NCI-H187 treated with DMSO at 0.1 percent for 48 hours (cell line): ENCODE measurements around the gene AATK.

ENCODE experiments used
- DNase-seq: peaks from one replicate; lab custom pipeline; 2025; lab: John Stamatoyannopoulos, UW

Gene AATK

GRCh38 chr17:81128338-81128737, 37.7 kb downstream of the AATK start:
- DNase-seq = no peak

- DNase-seq = no peak
Measured at GRCh38 chr17:81127526-81128177, 38.4 kb downstream of the AATK start.

- DNase-seq = no peak
Measured at GRCh38 chr17:81127133-81127455, 38.9 kb downstream of the AATK start.

GRCh38 chr17:81126281-81127132, 39.5 kb downstream of the AATK start:
- DNase-seq = no peak

- DNase-seq = no peak
Measured at GRCh38 chr17:81125573-81126081, 40.4 kb downstream of the AATK start.

- DNase-seq = no peak
Measured at GRCh38 chr17:81124377-81124776, 41.6 kb downstream of the AATK start.

- DNase-seq = no peak
Measured at GRCh38 chr17:81123052-81124048, 42.7 kb downstream of the AATK start.

GRCh38 chr17:81121841-81122733, 43.9 kb downstream of the AATK start:
- no peak for DNase-seq

- no peak for DNase-seq
Measured at GRCh38 chr17:81120695-81121621, 45.1 kb downstream of the AATK start.

- no peak for DNase-seq
Measured at GRCh38 chr17:81120149-81120484, 45.9 kb downstream of the AATK start.

GRCh38 chr17:81119223-81120148, 46.5 kb downstream of the AATK start:
- peak; percentile 38 for DNase-seq

- no peak for DNase-seq
Measured at GRCh38 chr17:81118308-81119221, 47.5 kb downstream of the AATK start.

GRCh38 chr17:81117672-81118198, 48.3 kb downstream of the AATK start:
- DNase-seq = no peak

GRCh38 chr17:81116704-81117103, 49.3 kb downstream of the AATK start:
- no peak for DNase-seq

- no peak for DNase-seq
Measured at GRCh38 chr17:81115749-81116464, 50.1 kb downstream of the AATK start.

GRCh38 chr17:81115219-81115618, 50.8 kb downstream of the AATK start:
- DNase-seq = no peak
